Measurements from ENCODE around the gene ALOX15. TPM values are rescaled to one million over a fixed set of nuclear protein-coding genes. Genes with fewer than 3 reads are reported as not detected.
"Not testable (repeated sequence)": the region's sequence is repeated elsewhere in the genome, so short reads cannot be mapped to it uniquely, and the experiment has no call there.

Gene ALOX15
- total RNA-seq, 3 donors from 2014 or later: 0.10 to 1.7 (median 0.23) TPM

DNA sequence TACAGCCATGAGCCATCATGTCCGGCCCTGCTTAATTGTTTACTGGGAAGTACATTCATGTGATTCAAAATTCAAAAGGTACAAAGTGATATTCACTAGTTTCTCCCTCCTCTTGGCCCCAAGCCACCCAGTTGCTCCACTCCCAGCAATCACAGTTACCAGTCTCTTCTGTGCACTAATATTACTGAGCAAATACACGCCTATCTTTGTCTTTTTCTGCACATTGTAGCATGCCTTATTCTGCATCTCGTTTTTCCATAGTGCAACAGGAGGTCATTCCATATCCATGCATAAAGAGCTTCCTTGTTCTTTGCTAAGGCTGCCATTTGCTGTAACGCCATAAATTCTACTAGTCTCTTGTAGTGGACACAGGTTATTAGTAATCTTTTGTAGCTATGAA, 2.2 kb upstream of the ALOX15 start:
- intact Hi-C loops (cut with DNase I, micrococcal nuclease): no loop called here
- no peak overlapping the region for H3K4me3 ChIP-seq
- peak; percentile 79 for ATAC-seq
- TF ChIP-seq CTCF (IDR thresholded peaks at IDR 0.05): no peak
- H3K4me1 ChIP-seq (ENCODE audit: low read depth): peaks cover 9% of the 10 kb centered on the region
- peak in 2 of 3 donors; percentile 57 to 70 for DNase-seq
- no peaks in the 10 kb centered on the region for H3K36me3 ChIP-seq (ENCODE audit: low read depth)
- no peaks in the 10 kb centered on the region for H3K9me3 ChIP-seq

GRCh38 chr17:4642286-4642685, 808 bp upstream of the ALOX15 start:
- H3K9me3 ChIP-seq: no peaks in the 10 kb centered on the region
- DNase-seq: no peak
- ATAC-seq: no peak
- no peak for TF ChIP-seq CTCF (IDR thresholded peaks at IDR 0.05)
- H3K4me3 ChIP-seq: no peak overlapping the region
- intact Hi-C loops (cut with DNase I, micrococcal nuclease): no loop called here
- H3K4me1 ChIP-seq (ENCODE audit: low read depth): peaks cover 6% of the 10 kb centered on the region
- H3K36me3 ChIP-seq (ENCODE audit: low read depth): no peaks in the 10 kb centered on the region

DNA sequence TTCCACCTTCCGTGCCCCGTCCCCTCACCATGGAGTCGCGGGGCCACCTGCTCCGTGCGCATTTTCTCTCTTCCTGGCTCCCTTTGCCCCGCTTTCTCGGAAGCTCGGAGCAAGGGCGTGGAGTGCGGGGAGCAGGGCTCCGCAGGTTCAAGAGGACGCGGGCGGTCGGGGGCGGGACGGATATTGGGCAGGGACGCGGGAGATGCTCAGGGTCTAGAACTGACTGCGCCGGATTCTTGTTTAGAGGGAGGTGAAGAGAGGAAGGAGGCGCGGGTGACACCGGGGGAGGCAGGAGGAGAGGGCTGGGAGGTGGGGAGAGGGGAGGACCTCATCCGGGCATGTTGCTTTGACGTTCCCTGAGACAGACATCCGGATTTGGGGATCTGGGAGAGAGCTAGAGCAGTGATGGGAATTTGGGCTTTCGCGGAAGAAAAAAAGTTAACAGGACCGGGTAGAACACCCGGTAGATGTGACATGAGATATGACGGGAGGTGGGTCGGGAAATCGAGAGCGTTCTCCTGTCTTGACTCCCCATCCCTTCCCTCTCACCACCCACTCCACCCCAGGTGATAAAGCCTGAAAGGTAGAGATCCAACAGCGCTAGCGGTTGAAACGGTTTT, 799 bp downstream of the ALOX15 start:
- intact Hi-C loops (cut with DNase I, micrococcal nuclease); H3K36me3 ChIP-seq (ENCODE audit: low read depth); H3K9me3 ChIP-seq; H3K4me3 ChIP-seq; ATAC-seq; DNase-seq; H3K4me1 ChIP-seq (ENCODE audit: low read depth): not testable (repeated sequence)

DNA sequence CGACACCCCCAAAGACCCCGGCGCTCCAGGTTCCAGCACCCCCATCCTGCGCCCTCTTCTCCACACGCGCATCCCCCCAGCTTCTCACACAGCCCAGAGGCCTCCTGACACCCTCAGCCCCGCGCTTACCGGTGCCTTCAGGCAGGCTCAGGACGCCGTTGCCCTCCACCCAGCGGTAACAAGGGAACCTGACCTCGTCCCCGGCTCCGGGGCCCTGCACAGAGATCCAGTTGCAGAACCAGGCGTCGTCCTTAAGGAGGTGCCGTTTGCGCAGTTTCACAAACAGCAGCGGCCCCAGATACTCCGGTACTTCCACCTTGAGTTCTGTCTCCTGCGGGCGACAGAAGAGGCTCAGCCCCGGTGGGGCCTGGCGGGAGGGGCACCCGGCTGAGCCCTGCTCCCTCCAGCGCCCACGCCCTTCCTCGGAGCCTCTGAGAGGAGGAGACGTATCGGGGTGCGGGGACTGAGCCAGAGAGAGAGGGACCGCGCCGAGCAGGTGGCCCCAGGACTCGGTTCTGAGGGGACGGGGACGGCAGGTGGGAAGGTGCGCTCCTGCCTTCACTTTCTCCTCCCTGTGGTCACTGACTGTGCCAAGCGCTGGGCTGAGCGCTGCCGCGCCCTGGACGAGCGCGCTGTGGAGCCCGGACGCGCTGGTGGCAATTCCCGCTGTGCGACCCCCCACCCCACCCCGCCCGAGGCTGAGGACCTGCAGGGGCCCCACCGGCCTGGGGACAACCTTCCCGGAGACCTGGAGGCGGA, 2.0 kb downstream of the ALOX15 start:
- H3K4me1 ChIP-seq (ENCODE audit: low read depth); H3K4me3 ChIP-seq; intact Hi-C loops (cut with DNase I, micrococcal nuclease); H3K9me3 ChIP-seq; H3K36me3 ChIP-seq (ENCODE audit: low read depth): not testable (repeated sequence)
- ATAC-seq: peak; percentile 50
- peak in 2 of 3 donors; percentile 41 to 50 for DNase-seq

GRCh38 chr17:4638766-4639165, 2.7 kb downstream of the ALOX15 start:
- H3K9me3 ChIP-seq; DNase-seq; ATAC-seq; H3K4me1 ChIP-seq (ENCODE audit: low read depth); H3K4me3 ChIP-seq; H3K36me3 ChIP-seq (ENCODE audit: low read depth); intact Hi-C loops (cut with DNase I, micrococcal nuclease): not testable (repeated sequence)

- Histone ChIP-seq H3K4me3 (no peak overlapping the region), H3K9me3 (no peaks in the 10 kb centered on the region), H3K4me1 (ENCODE audit: low read depth) (peaks cover 3% of the 10 kb centered on the region), H3K36me3 (ENCODE audit: low read depth) (no peaks in the 10 kb centered on the region)
- intact Hi-C loops (cut with DNase I, micrococcal nuclease): no loop called here
- ATAC-seq (no peak), DNase-seq (no peak)
- TF ChIP-seq CTCF (IDR thresholded peaks at IDR 0.05): no peak
Observed at GRCh38 chr17:4636474-4637100, 4.9 kb downstream of the ALOX15 start.

GRCh38 chr17:4635823-4636375, 5.6 kb downstream of the ALOX15 start:
- ATAC-seq (peak; percentile 46), DNase-seq (no peak)
- Histone ChIP-seq H3K9me3 (no peaks in the 10 kb centered on the region), H3K4me1 (ENCODE audit: low read depth) (no peaks in the 10 kb centered on the region), H3K36me3 (ENCODE audit: low read depth) (no peaks in the 10 kb centered on the region), H3K4me3 (no peak overlapping the region)
- TF ChIP-seq CTCF (IDR thresholded peaks at IDR 0.05): no peak
- intact Hi-C loops (cut with DNase I, micrococcal nuclease): no loop called here

Measured in mucosa of descending colon (tissue), 3 donors.